Gastroesophageal sphincter (tissue), 3 donors: ENCODE data around the gene SLC66A2.

Experiments used
- EP300 ChIP-seq: sonication (generic); formaldehyde crosslinking; IDR thresholded peaks from one replicate; pipeline ENCODE4 v1.6.1; 2017; ENCODE audit warnings: antibody characterized with exemption, mild to moderate bottlenecking
- POLR2A ChIP-seq, 2 donors: fragments of 450-650 bp; IDR thresholded peaks; one replicate each; pipeline ENCODE4 v1.6.1; 2017; ENCODE audit warnings: antibody characterized with exemption in 2 of 2, mild to moderate bottlenecking in 2 of 2, moderate library complexity in 1 of 2
- POLR2AphosphoS5 ChIP-seq: sonication (generic); formaldehyde crosslinking; IDR thresholded peaks from one replicate; pipeline ENCODE4 v1.6.1; 2017; ENCODE audit warnings: antibody characterized with exemption
- TF ChIP-seq, protein P1 (sequence below), 4 experiments: fragments of 200-600 bp in 2 of 4; fragments of 450-650 bp in 2 of 4; sonication (generic) in 1 of 4; IDR thresholded peaks; one replicate each; pipeline ENCODE4 v1.5.1; 2017 to 2019; ENCODE audit warnings: antibody characterized with exemption in 4 of 4, mild to moderate bottlenecking in 2 of 4, moderate library complexity in 2 of 4

GRCh38 chr18:79887181-79888000 lies 64.1 kb downstream of the SLC66A2 start:
- TF ChIP-seq, protein P1, sequence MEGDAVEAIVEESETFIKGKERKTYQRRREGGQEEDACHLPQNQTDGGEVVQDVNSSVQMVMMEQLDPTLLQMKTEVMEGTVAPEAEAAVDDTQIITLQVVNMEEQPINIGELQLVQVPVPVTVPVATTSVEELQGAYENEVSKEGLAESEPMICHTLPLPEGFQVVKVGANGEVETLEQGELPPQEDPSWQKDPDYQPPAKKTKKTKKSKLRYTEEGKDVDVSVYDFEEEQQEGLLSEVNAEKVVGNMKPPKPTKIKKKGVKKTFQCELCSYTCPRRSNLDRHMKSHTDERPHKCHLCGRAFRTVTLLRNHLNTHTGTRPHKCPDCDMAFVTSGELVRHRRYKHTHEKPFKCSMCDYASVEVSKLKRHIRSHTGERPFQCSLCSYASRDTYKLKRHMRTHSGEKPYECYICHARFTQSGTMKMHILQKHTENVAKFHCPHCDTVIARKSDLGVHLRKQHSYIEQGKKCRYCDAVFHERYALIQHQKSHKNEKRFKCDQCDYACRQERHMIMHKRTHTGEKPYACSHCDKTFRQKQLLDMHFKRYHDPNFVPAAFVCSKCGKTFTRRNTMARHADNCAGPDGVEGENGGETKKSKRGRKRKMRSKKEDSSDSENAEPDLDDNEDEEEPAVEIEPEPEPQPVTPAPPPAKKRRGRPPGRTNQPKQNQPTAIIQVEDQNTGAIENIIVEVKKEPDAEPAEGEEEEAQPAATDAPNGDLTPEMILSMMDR (IDR thresholded peaks at IDR 0.05) = no peak
- no peak for TF ChIP-seq POLR2A (IDR thresholded peaks at IDR 0.05)
- TF ChIP-seq POLR2AphosphoS5 = no peak
- TF ChIP-seq EP300 = no peak
